Stimulated activated naive CD4-positive, alpha-beta T cell (primary cell): ENCODE results near the gene PRPS2.
A peak's percentile ranks its signal among the peaks of the same experiment; 100 is the strongest.

Source experiments
- DNase-seq, 6 experiments: peaks; one replicate each; lab custom pipeline; 2025; lab: John Stamatoyannopoulos, UW

Gene PRPS2

GRCh38 chrX:12814420-12814819, 23.2 kb downstream of the PRPS2 start:
- DNase-seq: peak in 5 of 6 experiments; percentile 1 to 40 (median 26)

- no peak for DNase-seq
Measured at GRCh38 chrX:12817528-12817927, 26.3 kb downstream of the PRPS2 start.

GRCh38 chrX:12819222-12819621, 28.0 kb downstream of the PRPS2 start:
- no peak for DNase-seq

- no peak for DNase-seq
Measured at GRCh38 chrX:12820737-12821136, 29.5 kb downstream of the PRPS2 start.

- DNase-seq: no peak
Measured at GRCh38 chrX:12824944-12825343, 33.7 kb downstream of the PRPS2 start.

- DNase-seq: no peak
Measured at GRCh38 chrX:12825801-12826200, 34.6 kb downstream of the PRPS2 start.

GRCh38 chrX:12843061-12843667, 52.0 kb downstream of the PRPS2 start:
- no peak for DNase-seq

- peak in 1 of 6 experiments; percentile 14 for DNase-seq
Measured at GRCh38 chrX:12843668-12844279, 52.6 kb downstream of the PRPS2 start.

- peak in 1 of 6 experiments; percentile 14 for DNase-seq
Measured at GRCh38 chrX:12844319-12844718, 53.1 kb downstream of the PRPS2 start.

- DNase-seq: no peak
Measured at GRCh38 chrX:12865359-12865758, 74.1 kb downstream of the PRPS2 start.

GRCh38 chrX:12866451-12867377, 75.5 kb downstream of the PRPS2 start, which contains the start of gene TLR7:
Gene TLR7 (plus strand): TSS chrX:12867072. CDS start chrX:12867579, 507 bp downstream.
- no peak for DNase-seq

- no peak for DNase-seq
Measured at GRCh38 chrX:12867685-12868084, 76.5 kb downstream of the PRPS2 start.

- DNase-seq: no peak
Measured at GRCh38 chrX:12868747-12869146, 77.5 kb downstream of the PRPS2 start.

GRCh38 chrX:12871257-12871656, 80.0 kb downstream of the PRPS2 start:
- no peak for DNase-seq

- DNase-seq: no peak
Measured at GRCh38 chrX:12872741-12873140, 81.5 kb downstream of the PRPS2 start.
